ENCODE results near the gene GALNT17. TPM values are rescaled to one million over a fixed set of nuclear protein-coding genes. Genes with fewer than 3 reads are reported as not detected.

Gene GALNT17
- polyA plus RNA-seq, 1 donor (not counting 4 experiments of a cell fraction or from before 2014, with no cell fraction given) = not detected

DNA sequence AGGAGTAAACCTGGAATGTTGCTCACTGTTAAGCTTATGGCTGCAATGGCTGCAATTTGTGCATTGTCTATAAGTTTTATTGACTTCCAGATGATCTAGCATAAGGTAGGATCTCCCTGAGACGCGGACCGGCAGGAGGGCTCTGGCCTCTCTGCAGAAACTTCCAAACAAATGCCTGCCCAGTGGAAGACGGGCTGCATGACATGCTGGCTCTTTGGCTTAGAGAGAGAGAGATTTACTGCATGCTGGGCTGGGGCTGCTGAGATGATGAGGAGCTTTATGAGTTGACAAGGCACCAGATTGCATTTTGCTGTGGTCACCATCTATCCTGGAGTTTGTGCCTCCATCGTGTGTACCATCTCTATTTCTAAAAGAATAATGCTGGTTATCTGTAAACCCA is 193.2 kb downstream of the GALNT17 start:
- FAIRE-seq (no peak), DNase-seq (ENCODE audit: low read depth, low spot score) (no peak)
- no peaks in the 10 kb centered on the region for H4K20me1 ChIP-seq (ENCODE audit: control insufficient read depth, extremely low read depth, insufficient read depth, low read length)
- H3K4me2 ChIP-seq (ENCODE audit: control insufficient read depth, extremely low read depth, insufficient read depth, low read depth, low read length) = no peak overlapping the region
- H3K27me3 ChIP-seq (ENCODE audit: control insufficient read depth, extremely low read depth, insufficient read depth, low read length) = no peaks in the 10 kb centered on the region
- H3K79me2 ChIP-seq (ENCODE audit: control insufficient read depth, insufficient read depth, low read length) = no peaks in the 10 kb centered on the region
- H3K9ac ChIP-seq (ENCODE audit: control insufficient read depth, extremely low read depth, insufficient read depth, low read length) = no peak overlapping the region
- H3K4me1 ChIP-seq (ENCODE audit: control insufficient read depth, extremely low read depth, insufficient read depth, low read length) = no peaks in the 10 kb centered on the region
- no peak overlapping the region for H3K4me3 ChIP-seq (ENCODE audit: control insufficient read depth in 2 of 3, extremely low read depth in 1 of 3, insufficient read depth in 2 of 3, low read depth in 1 of 3, low read length in 3 of 3)
- H3K9me3 ChIP-seq (ENCODE audit: control insufficient read depth, low read depth, low read length) = no peaks in the 10 kb centered on the region
- H3K36me3 ChIP-seq (ENCODE audit: control insufficient read depth in 2 of 2, extremely low read depth in 1 of 2, insufficient read depth in 2 of 2, low read length in 2 of 2) = no peaks in the 10 kb centered on the region
- no peak for TF ChIP-seq EZH2 (IDR thresholded peaks at IDR 0.05; ENCODE audit: low read length)
- TF ChIP-seq, protein P1, sequence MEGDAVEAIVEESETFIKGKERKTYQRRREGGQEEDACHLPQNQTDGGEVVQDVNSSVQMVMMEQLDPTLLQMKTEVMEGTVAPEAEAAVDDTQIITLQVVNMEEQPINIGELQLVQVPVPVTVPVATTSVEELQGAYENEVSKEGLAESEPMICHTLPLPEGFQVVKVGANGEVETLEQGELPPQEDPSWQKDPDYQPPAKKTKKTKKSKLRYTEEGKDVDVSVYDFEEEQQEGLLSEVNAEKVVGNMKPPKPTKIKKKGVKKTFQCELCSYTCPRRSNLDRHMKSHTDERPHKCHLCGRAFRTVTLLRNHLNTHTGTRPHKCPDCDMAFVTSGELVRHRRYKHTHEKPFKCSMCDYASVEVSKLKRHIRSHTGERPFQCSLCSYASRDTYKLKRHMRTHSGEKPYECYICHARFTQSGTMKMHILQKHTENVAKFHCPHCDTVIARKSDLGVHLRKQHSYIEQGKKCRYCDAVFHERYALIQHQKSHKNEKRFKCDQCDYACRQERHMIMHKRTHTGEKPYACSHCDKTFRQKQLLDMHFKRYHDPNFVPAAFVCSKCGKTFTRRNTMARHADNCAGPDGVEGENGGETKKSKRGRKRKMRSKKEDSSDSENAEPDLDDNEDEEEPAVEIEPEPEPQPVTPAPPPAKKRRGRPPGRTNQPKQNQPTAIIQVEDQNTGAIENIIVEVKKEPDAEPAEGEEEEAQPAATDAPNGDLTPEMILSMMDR (optimal IDR thresholded peaks at IDR 0.05 in 1 of 3, IDR thresholded peaks at IDR 0.05 in 1 of 3, conservative IDR thresholded peaks at IDR 0.05 in 1 of 3; ENCODE audit: extremely low read depth in 1 of 3, insufficient read depth in 2 of 3, low read length in 3 of 3) = no peak
- dilution Hi-C loops (cut with MboI; ENCODE audit: extremely low pct_ligation_motif_present, low sequenced_read_pairs) = no loop called here
- H3K27ac ChIP-seq (ENCODE audit: control insufficient read depth, insufficient read depth, low read length) = no peak overlapping the region
- H3K9me1 ChIP-seq (ENCODE audit: control insufficient read depth, extremely low read depth, insufficient read depth, low read length) = no peaks in the 10 kb centered on the region
- H2AFZ ChIP-seq (ENCODE audit: control insufficient read depth, low read length) = no peak overlapping the region

- H3K9me3 ChIP-seq (ENCODE audit: control insufficient read depth, low read depth, low read length) = peaks cover 1% of the 10 kb centered on the region
- FAIRE-seq (no peak), DNase-seq (ENCODE audit: low read depth, low spot score) (no peak)
- TF ChIP-seq EZH2 (IDR thresholded peaks at IDR 0.05; ENCODE audit: low read length) = no peak
- TF ChIP-seq, protein P1 (optimal IDR thresholded peaks at IDR 0.05 in 1 of 3, IDR thresholded peaks at IDR 0.05 in 1 of 3, conservative IDR thresholded peaks at IDR 0.05 in 1 of 3; ENCODE audit: extremely low read depth in 1 of 3, insufficient read depth in 2 of 3, low read length in 3 of 3) = no peak
- no peaks in the 10 kb centered on the region for H3K4me1 ChIP-seq (ENCODE audit: control insufficient read depth, extremely low read depth, insufficient read depth, low read length)
- H3K4me2 ChIP-seq (ENCODE audit: control insufficient read depth, extremely low read depth, insufficient read depth, low read depth, low read length) = no peak overlapping the region
- H3K36me3 ChIP-seq (ENCODE audit: control insufficient read depth in 2 of 2, extremely low read depth in 1 of 2, insufficient read depth in 2 of 2, low read length in 2 of 2) = no peaks in the 10 kb centered on the region
- H3K27me3 ChIP-seq (ENCODE audit: control insufficient read depth, extremely low read depth, insufficient read depth, low read length) = no peaks in the 10 kb centered on the region
- no peaks in the 10 kb centered on the region for H3K9me1 ChIP-seq (ENCODE audit: control insufficient read depth, extremely low read depth, insufficient read depth, low read length)
- H3K4me3 ChIP-seq (ENCODE audit: control insufficient read depth in 2 of 3, extremely low read depth in 1 of 3, insufficient read depth in 2 of 3, low read depth in 1 of 3, low read length in 3 of 3) = no peak overlapping the region
- H3K27ac ChIP-seq (ENCODE audit: control insufficient read depth, insufficient read depth, low read length) = no peak overlapping the region
- dilution Hi-C loops (cut with MboI; ENCODE audit: extremely low pct_ligation_motif_present, low sequenced_read_pairs) = no loop called here
- no peak overlapping the region for H2AFZ ChIP-seq (ENCODE audit: control insufficient read depth, low read length)
- H3K79me2 ChIP-seq (ENCODE audit: control insufficient read depth, insufficient read depth, low read length) = no peaks in the 10 kb centered on the region
- no peak overlapping the region for H3K9ac ChIP-seq (ENCODE audit: control insufficient read depth, extremely low read depth, insufficient read depth, low read length)
- no peaks in the 10 kb centered on the region for H4K20me1 ChIP-seq (ENCODE audit: control insufficient read depth, extremely low read depth, insufficient read depth, low read length)
Observed at GRCh38 chr7:71326595-71326994, 194.7 kb downstream of the GALNT17 start.
